ENCODE data around the gene CARD14.

The CARD14 gene

DNA sequence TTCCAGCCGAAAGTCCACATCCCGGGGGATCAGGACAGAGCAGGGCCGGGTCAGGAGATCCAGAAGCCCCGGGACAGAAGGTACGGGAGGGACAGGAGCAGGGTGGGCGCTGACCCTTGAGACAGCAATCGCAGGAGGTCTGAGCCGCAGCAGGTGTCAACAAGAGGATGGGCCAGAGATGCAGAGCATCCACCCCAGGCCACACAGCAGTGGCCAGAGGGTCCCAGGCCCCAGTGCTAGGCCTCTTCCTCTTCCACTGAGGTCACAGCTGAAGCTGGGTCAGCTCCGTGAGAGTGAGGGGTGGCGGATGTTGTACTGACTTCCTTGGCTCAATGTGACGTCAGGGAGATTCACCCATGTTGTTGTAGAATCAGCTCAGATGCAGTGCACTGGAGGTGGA, 82.1 kb downstream of the CARD14 start:
- peaks cover 34% of the 10 kb centered on the region for H3K4me1 ChIP-seq
- H3K27me3 ChIP-seq (ENCODE audit: control insufficient read depth, insufficient read depth, low read length) = no peaks in the 10 kb centered on the region
- no peaks in the 10 kb centered on the region for H3K79me2 ChIP-seq
- H2AFZ ChIP-seq = no peak overlapping the region
- no peak for TF ChIP-seq CTCF (IDR thresholded peaks at IDR 0.05)
- no peaks in the 10 kb centered on the region for H3K36me3 ChIP-seq (ENCODE audit: control insufficient read depth, insufficient read depth, low read length)
- H3K27ac ChIP-seq = no peak overlapping the region
- H3K9ac ChIP-seq = no peak overlapping the region
- no peak overlapping the region for H3K4me2 ChIP-seq (ENCODE audit: low read length)
- no peaks in the 10 kb centered on the region for H3K9me3 ChIP-seq (ENCODE audit: control insufficient read depth, low read length)
- H3K4me3 ChIP-seq (ENCODE audit: low read depth, low read length) = no peak overlapping the region

DNA sequence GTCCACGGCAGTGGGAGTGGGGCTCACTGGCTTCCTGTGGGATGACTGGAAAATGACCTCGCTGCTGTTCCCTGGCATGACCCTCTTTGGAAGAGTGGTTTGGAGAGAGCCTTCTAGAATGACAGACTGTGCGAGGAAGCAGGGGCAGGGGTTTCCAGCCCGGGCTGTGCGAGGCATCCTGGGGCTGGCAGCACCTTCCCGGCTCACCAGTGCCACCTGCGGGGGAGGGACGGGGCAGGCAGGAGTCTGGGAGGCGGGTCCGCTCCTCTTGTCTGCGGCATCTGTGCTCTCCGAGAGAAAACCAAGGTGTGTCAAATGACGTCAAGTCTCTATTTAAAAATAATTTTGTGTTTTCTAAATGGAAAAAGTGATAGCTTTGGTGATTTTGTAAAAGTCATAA, 83.0 kb downstream of the CARD14 start:
- H3K27me3 ChIP-seq (ENCODE audit: control insufficient read depth, insufficient read depth, low read length) = no peaks in the 10 kb centered on the region
- H3K79me2 ChIP-seq = no peaks in the 10 kb centered on the region
- peak overlapping the region; percentile 100 for H3K27ac ChIP-seq
- TF ChIP-seq CTCF (IDR thresholded peaks at IDR 0.05) = peak; percentile 87
- H3K36me3 ChIP-seq (ENCODE audit: control insufficient read depth, insufficient read depth, low read length) = no peaks in the 10 kb centered on the region
- no peaks in the 10 kb centered on the region for H3K9me3 ChIP-seq (ENCODE audit: control insufficient read depth, low read length)
- H3K4me3 ChIP-seq (ENCODE audit: low read depth, low read length) = peak overlapping the region; percentile 4
- H3K4me1 ChIP-seq = peaks cover 35% of the 10 kb centered on the region
- peak overlapping the region; percentile 52 for H2AFZ ChIP-seq
- no peak overlapping the region for H3K9ac ChIP-seq
- H3K4me2 ChIP-seq (ENCODE audit: low read length) = peak overlapping the region; percentile 25

- no peak for TF ChIP-seq CTCF (IDR thresholded peaks at IDR 0.05)
These were observed 84.0 kb downstream of the CARD14 start for GRCh38 chr17:80253631-80254395.

GRCh38 chr17:80254396-80255251, 84.8 kb downstream of the CARD14 start:
- Histone ChIP-seq H3K36me3 (ENCODE audit: control insufficient read depth, insufficient read depth, low read length) (no peaks in the 10 kb centered on the region), H3K27ac (peak overlapping the region; percentile 100), H3K9me3 (ENCODE audit: control insufficient read depth, low read length) (no peaks in the 10 kb centered on the region), H3K9ac (peak overlapping the region; percentile 80), H3K4me3 (ENCODE audit: low read depth, low read length) (peak overlapping the region; percentile 48), H2AFZ (peak overlapping the region; percentile 53), H3K27me3 (ENCODE audit: control insufficient read depth, insufficient read depth, low read length) (no peaks in the 10 kb centered on the region), H3K79me2 (no peaks in the 10 kb centered on the region), H3K4me1 (peaks cover 49% of the 10 kb centered on the region), H3K4me2 (ENCODE audit: low read length) (peak overlapping the region; percentile 59)
- peak; percentile 18 for TF ChIP-seq CTCF (IDR thresholded peaks at IDR 0.05)

More at GRCh38 chr17:80253631-80254395, 84.0 kb downstream of the CARD14 start:
- Histone ChIP-seq H3K27ac (peak overlapping the region; percentile 100), H3K9me3 (ENCODE audit: control insufficient read depth, low read length) (no peaks in the 10 kb centered on the region), H2AFZ (peak overlapping the region; percentile 53), H3K79me2 (no peaks in the 10 kb centered on the region), H3K4me2 (ENCODE audit: low read length) (peak overlapping the region; percentile 25), H3K4me1 (peaks cover 41% of the 10 kb centered on the region), H3K9ac (peak overlapping the region; percentile 80), H3K36me3 (ENCODE audit: control insufficient read depth, insufficient read depth, low read length) (no peaks in the 10 kb centered on the region), H3K27me3 (ENCODE audit: control insufficient read depth, insufficient read depth, low read length) (no peaks in the 10 kb centered on the region), H3K4me3 (ENCODE audit: low read depth, low read length) (peak overlapping the region; percentile 48)
